Keratinocyte (primary cell): ENCODE data around the gene HOXB5.

Source experiments
- EZH2 ChIP-seq: IDR thresholded peaks from one replicate; pipeline ENCODE4 v1.6.1; 2012; ENCODE audit warnings: inconsistent platforms, mild to moderate bottlenecking, low read length, moderate library complexity
- TF ChIP-seq, protein P1 (sequence below), 3 experiments: IDR thresholded peaks in 1 of 3; conservative IDR thresholded peaks in 1 of 3; optimal IDR thresholded peaks in 1 of 3; 2 replicates in 2 of 3; 3 replicates in 1 of 3; pipeline versions ENCODE3 to v1.5.1; 2011; ENCODE audit warnings: low read length in 3 of 3, mild to moderate bottlenecking in 3 of 3, moderate library complexity in 2 of 3, control low read depth in 1 of 3, inconsistent platforms in 1 of 3; ENCODE audit not compliant: insufficient read depth in 2 of 3; ENCODE audit errors: extremely low read depth in 1 of 3

DNA sequence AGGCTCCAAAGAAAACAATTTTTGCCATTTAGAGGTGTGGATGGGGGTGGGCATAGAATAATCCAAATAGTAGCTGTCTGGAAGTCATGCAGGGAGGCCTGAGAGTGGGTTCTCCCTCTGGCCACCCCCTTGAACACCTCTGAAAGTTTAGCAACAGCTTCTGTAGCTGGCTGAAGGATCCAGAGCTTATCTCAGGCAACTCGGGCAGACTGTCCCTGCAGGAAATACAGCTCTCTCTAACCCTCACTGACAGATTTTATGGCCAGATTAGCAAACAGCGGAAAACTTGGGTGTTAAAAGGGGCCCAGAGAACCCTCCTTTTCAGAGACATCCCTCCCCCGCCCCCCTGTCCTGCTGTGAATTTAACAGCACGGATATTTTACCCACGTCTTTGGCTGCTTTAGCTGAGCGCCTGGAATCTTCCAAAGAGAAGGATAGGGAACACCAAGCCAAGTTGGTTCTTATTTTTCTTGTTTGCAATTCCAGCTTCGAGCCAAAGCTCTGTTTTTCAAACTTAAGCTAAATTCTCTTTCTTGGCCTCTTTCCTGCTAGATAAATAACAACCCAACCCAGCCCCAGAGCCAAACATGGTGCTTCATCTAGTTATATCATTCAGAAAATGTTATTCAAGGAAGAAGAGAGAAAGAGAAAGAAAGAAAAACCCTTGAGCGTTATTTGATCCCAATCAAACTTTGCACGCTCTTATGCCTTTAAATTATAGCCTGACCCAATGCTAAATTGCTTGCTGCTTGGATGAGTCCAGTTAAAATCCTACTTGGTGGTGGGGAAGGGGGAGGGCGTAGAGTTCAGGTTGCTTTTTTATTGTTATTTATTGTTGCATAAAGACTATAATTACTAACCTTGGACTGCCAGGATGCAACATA lies 46.4 kb downstream of the HOXB5 start:
- TF ChIP-seq, protein P1, sequence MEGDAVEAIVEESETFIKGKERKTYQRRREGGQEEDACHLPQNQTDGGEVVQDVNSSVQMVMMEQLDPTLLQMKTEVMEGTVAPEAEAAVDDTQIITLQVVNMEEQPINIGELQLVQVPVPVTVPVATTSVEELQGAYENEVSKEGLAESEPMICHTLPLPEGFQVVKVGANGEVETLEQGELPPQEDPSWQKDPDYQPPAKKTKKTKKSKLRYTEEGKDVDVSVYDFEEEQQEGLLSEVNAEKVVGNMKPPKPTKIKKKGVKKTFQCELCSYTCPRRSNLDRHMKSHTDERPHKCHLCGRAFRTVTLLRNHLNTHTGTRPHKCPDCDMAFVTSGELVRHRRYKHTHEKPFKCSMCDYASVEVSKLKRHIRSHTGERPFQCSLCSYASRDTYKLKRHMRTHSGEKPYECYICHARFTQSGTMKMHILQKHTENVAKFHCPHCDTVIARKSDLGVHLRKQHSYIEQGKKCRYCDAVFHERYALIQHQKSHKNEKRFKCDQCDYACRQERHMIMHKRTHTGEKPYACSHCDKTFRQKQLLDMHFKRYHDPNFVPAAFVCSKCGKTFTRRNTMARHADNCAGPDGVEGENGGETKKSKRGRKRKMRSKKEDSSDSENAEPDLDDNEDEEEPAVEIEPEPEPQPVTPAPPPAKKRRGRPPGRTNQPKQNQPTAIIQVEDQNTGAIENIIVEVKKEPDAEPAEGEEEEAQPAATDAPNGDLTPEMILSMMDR (optimal IDR thresholded peaks at IDR 0.05 in 1 of 3, IDR thresholded peaks at IDR 0.05 in 1 of 3, conservative IDR thresholded peaks at IDR 0.05 in 1 of 3; ENCODE audit: extremely low read depth in 1 of 3, insufficient read depth in 2 of 3, low read length in 3 of 3), result no peak
- no peak for TF ChIP-seq EZH2
